ENCODE data around the gene GET3. TPM values are rescaled to one million over a fixed set of nuclear protein-coding genes. Genes with fewer than 3 reads are reported as not detected.
A peak's percentile ranks its signal among the peaks of the same experiment; 100 is the strongest.

The GET3 gene
- 10 to 100 TPM; 26.2 to 59.0 (median 47.7) TPM for total RNA-seq
- 10 to 100 TPM; 42.6 to 68.1 TPM for polyA plus RNA-seq
- long read RNA-seq, donor 1, transcript ASNA1-201 (7 exons, 1,280 nt), result major isoform, 105 of 113 reads
- long read RNA-seq, donor 1, partial matches to known transcripts, result 1 of 113 reads
- long read RNA-seq, donor 1, other reads (novel, unspliced or antisense), result 5 of 113 reads
- long read RNA-seq, donor 2, transcript ASNA1-201 (7 exons, 1,280 nt), result major isoform, 57 of 79 reads
- long read RNA-seq, donor 2, partial matches to known transcripts, result 21 of 79 reads
- long read RNA-seq, donor 2, other reads (novel, unspliced or antisense), result 0 of 79 reads
- long read RNA-seq, donor 3, transcript ASNA1-201 (7 exons, 1,280 nt), result major isoform, 76 of 83 reads
- long read RNA-seq, donor 3, partial matches to known transcripts, result 6 of 83 reads
- long read RNA-seq, donor 3, other reads (novel, unspliced or antisense), result 1 of 83 reads

- intact Hi-C loops (cut with DNase I), result loop anchor here in 1 of 4 donors (2.0 kb wide), 1 partner anchor 40 kb away; no protein-coding TSS in a partner anchor
- 0 to 1% (median 0%) methylated on average over 24 to 29 of the region's 29 CpGs for WGBS, 3 donors
- Histone ChIP-seq H3K4me1 (ENCODE audit: insufficient read depth) (peaks cover 16% of the 10 kb centered on the region), H3K27me3 (no peaks in the 10 kb centered on the region), H3K4me3 (peak within 1 kb of the TSS; percentile 87), H3K27ac (peak within 1 kb of the TSS; percentile 52 to 77), H3K36me3 (no peaks in the 10 kb centered on the region), H3K9me3 (no peaks in the 10 kb centered on the region)
- TF ChIP-seq, protein P1, sequence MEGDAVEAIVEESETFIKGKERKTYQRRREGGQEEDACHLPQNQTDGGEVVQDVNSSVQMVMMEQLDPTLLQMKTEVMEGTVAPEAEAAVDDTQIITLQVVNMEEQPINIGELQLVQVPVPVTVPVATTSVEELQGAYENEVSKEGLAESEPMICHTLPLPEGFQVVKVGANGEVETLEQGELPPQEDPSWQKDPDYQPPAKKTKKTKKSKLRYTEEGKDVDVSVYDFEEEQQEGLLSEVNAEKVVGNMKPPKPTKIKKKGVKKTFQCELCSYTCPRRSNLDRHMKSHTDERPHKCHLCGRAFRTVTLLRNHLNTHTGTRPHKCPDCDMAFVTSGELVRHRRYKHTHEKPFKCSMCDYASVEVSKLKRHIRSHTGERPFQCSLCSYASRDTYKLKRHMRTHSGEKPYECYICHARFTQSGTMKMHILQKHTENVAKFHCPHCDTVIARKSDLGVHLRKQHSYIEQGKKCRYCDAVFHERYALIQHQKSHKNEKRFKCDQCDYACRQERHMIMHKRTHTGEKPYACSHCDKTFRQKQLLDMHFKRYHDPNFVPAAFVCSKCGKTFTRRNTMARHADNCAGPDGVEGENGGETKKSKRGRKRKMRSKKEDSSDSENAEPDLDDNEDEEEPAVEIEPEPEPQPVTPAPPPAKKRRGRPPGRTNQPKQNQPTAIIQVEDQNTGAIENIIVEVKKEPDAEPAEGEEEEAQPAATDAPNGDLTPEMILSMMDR (IDR thresholded peaks at IDR 0.05), result peak in 2 of 3 donors; percentile 42 to 58
- no peak for TF ChIP-seq EP300 (IDR thresholded peaks at IDR 0.05)
- TF ChIP-seq POLR2A (IDR thresholded peaks at IDR 0.05), result peak; percentile 53
- peak; percentile 71 to 94 (median 83) for DNase-seq
These were observed at the start of gene GET3 for GRCh38 chr19:12736995-12737834. GET3 (plus strand) TSS chr19:12737497; CDS start chr19:12737506, 9 bp downstream.

GRCh38 chr19:12689012-12689411 lies 48.3 kb upstream of the GET3 start:
- Histone ChIP-seq H3K4me3 (no peak overlapping the region), H3K36me3 (no peaks in the 10 kb centered on the region), H3K4me1 (ENCODE audit: insufficient read depth) (no peaks in the 10 kb centered on the region), H3K9me3 (no peaks in the 10 kb centered on the region), H3K27ac (no peak overlapping the region), H3K27me3 (no peaks in the 10 kb centered on the region)
- DNase-seq, result no peak
- intact Hi-C loops (cut with DNase I), result no loop called here
- whole genome bisulfite sequencing, 3 donors, result 86 to 91% (median 89%) methylated on average over 12 of the region's 12 CpGs
- no peak for TF ChIP-seq POLR2A (IDR thresholded peaks at IDR 0.05)
- TF ChIP-seq, protein P1 (IDR thresholded peaks at IDR 0.05), result no peak

DNA sequence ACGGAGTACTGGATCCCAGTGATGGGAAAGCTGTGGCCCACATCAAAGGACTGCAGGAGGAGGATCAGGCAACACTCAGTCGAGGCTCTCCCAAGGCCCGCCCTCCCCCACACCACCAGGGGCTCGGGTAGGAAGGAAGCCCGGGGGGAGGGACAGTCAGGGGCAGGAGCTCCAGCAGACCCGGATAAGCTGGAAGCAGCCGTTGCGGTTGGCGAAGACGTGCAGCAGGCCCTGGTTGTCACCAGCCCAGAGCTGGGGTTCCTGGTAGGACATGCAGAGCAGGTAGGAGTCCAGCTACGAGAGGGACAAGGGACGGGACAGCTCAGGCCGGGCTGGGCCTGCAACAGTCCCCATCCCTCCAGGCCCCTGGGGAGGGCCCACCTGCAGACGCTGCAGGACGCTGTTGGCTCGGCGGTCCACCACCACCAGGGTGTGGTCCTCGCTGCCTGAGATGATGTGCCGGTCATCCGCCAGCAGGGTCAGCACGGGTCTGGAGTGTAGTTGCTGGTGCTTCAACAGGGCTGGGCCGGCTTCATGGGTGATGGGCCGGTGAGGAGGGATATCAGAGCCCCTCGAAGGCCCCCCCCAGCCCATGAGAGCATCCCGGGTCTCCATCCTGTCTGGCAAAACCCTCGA lies 47.6 kb upstream of the GET3 start:
- no peaks in the 10 kb centered on the region for H3K9me3 ChIP-seq
- no peak overlapping the region for H3K27ac ChIP-seq
- H3K27me3 ChIP-seq, result no peaks in the 10 kb centered on the region
- intact Hi-C loops (cut with DNase I), result no loop called here
- 72 to 78% (median 77%) methylated on average over 25 to 26 of the region's 26 CpGs for WGBS, 3 donors
- H3K4me1 ChIP-seq (ENCODE audit: insufficient read depth), result no peaks in the 10 kb centered on the region
- DNase-seq, result no peak
- H3K4me3 ChIP-seq, result no peak overlapping the region
- H3K36me3 ChIP-seq, result no peaks in the 10 kb centered on the region
- no peak for TF ChIP-seq EP300 (IDR thresholded peaks at IDR 0.05)
- TF ChIP-seq, protein P1 (IDR thresholded peaks at IDR 0.05), result no peak
- TF ChIP-seq POLR2A (IDR thresholded peaks at IDR 0.05), result no peak

DNA sequence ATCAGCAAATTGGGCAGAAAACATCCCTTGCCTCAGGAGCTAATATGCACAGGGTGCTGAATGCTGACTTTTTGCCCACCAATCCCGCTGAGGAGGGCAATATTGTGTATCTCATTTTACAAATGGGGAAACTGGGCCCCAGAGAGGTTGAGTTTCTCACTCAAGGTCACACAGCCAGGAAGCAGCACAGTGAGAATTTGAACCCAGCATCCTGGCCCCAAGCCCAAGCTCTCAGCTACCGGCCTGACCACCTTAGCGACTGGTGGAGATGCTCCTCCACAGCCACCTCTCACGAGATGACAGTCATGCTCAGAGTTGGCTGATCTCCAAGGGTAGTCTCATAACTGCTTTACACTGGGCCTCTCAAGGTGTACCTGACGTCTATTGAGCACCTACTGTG lies 44.3 kb upstream of the GET3 start:
- no peaks in the 10 kb centered on the region for H3K9me3 ChIP-seq
- H3K27ac ChIP-seq, result no peak overlapping the region
- WGBS, 3 donors, result 80 to 90% (median 84%) methylated on average over 5 of the region's 5 CpGs
- DNase-seq, result no peak
- TF ChIP-seq POLR2A (IDR thresholded peaks at IDR 0.05), result no peak
- TF ChIP-seq, protein P1 (IDR thresholded peaks at IDR 0.05), result no peak
- no peak for TF ChIP-seq EP300 (IDR thresholded peaks at IDR 0.05)
- no peaks in the 10 kb centered on the region for H3K27me3 ChIP-seq
- H3K36me3 ChIP-seq, result no peaks in the 10 kb centered on the region
- H3K4me3 ChIP-seq, result no peak overlapping the region
- H3K4me1 ChIP-seq (ENCODE audit: insufficient read depth), result peaks cover 4% of the 10 kb centered on the region
- intact Hi-C loops (cut with DNase I), result no loop called here

Data from ovary (tissue), 10 donors.